GM12892 (cell line): Measurements from ENCODE around the gene MVK.

Experiments used
- POLR2A ChIP-seq: IDR thresholded peaks from 2 replicates; pipeline ENCODE4 v1.6.1; 2011; ENCODE audit warnings: low read depth, low read length, control low read depth
- TAF1 ChIP-seq: IDR thresholded peaks from 2 replicates; pipeline ENCODE4 v1.6.1; 2011; ENCODE audit warnings: low read depth, mild to moderate bottlenecking, control low read depth, low read length, borderline replicate concordance

GRCh38 chr12:109604132-109604585 lies 30.6 kb downstream of the MVK start:
- TF ChIP-seq POLR2A (no peak), TAF1 (no peak)
